Astrocyte (in vitro differentiated cells and primary cell): ENCODE measurements around the gene TLN1. TPM values are rescaled to one million over a fixed set of nuclear protein-coding genes. Genes with fewer than 3 reads are reported as not detected.

ENCODE experiments used
- DNase-seq: peaks from one replicate; pipeline ENCODE4 v3.0.0-alpha.2; 2010; ENCODE audit warnings: low read depth
- FAIRE-seq: peaks from 2 replicates; lab custom pipeline; 2011; peaks lifted over from hg19 to GRCh38; lab: Jason Lieb, UNC
- H2AFZ ChIP-seq: 2 replicates; pipeline ENCODE4 v1.6.0; 2012; ENCODE audit warnings: low read depth, low read length, inconsistent platforms
- H3K27ac ChIP-seq: 2 replicates; pipeline ENCODE4 v1.5.1; 2011; ENCODE audit warnings: low read depth, low read length, inconsistent platforms
- H3K27me3 ChIP-seq: 2 replicates; pipeline ENCODE4 v1.6.0; 2011; ENCODE audit warnings: low read length, inconsistent platforms; ENCODE audit not compliant: insufficient read depth
- H3K36me3 ChIP-seq: 2 replicates; pipeline ENCODE4 v1.5.1; 2011; ENCODE audit warnings: low read length, inconsistent platforms; ENCODE audit not compliant: insufficient read depth
- H3K4me1 ChIP-seq: 2 replicates; pipeline ENCODE4 v1.5.1; 2011; ENCODE audit warnings: low read length, inconsistent platforms; ENCODE audit not compliant: insufficient read depth
- H3K4me2 ChIP-seq: 2 replicates; pipeline ENCODE4 v1.6.0; 2012; ENCODE audit warnings: low read length, inconsistent platforms
- H3K4me3 ChIP-seq: 2 replicates; pipeline ENCODE4 v1.5.1; 2011; ENCODE audit warnings: low read depth, mild to moderate bottlenecking, low read length, inconsistent platforms; ENCODE audit not compliant: insufficient read depth
- H3K79me2 ChIP-seq: 2 replicates; pipeline ENCODE4 v1.6.0; 2012; ENCODE audit warnings: mild to moderate bottlenecking, low read length, inconsistent platforms; ENCODE audit not compliant: insufficient read depth
- H3K9ac ChIP-seq: 2 replicates; pipeline ENCODE4 v1.6.0; 2012; ENCODE audit warnings: mild to moderate bottlenecking, low read length, inconsistent platforms
- H3K9me3 ChIP-seq: 2 replicates; pipeline ENCODE4 v1.5.1; 2012; ENCODE audit warnings: low read depth, mild to moderate bottlenecking, low read length, inconsistent platforms; ENCODE audit not compliant: insufficient read depth
- H4K20me1 ChIP-seq: 2 replicates; pipeline ENCODE4 v1.6.0; 2012; ENCODE audit warnings: low read length, inconsistent platforms; ENCODE audit not compliant: insufficient read depth
- H3K27ac Mint-ChIP-seq: one replicate; pipeline ENCODE4 v1.8.0; 2021; ENCODE audit warnings: mild to moderate bottlenecking, mixed read lengths; ENCODE audit not compliant: unreplicated experiment
- H3K27me3 Mint-ChIP-seq: one replicate; pipeline ENCODE4 v1.8.0; 2021; ENCODE audit warnings: low read depth, mixed read lengths; ENCODE audit not compliant: unreplicated experiment
- H3K36me3 Mint-ChIP-seq: one replicate; pipeline ENCODE4 v1.8.0; 2021; ENCODE audit warnings: low read depth, mixed read lengths; ENCODE audit not compliant: unreplicated experiment
- H3K4me1 Mint-ChIP-seq: one replicate; pipeline ENCODE4 v1.8.0; 2021; ENCODE audit warnings: low read depth, mixed read lengths; ENCODE audit not compliant: unreplicated experiment
- H3K4me3 Mint-ChIP-seq: one replicate; pipeline ENCODE4 v1.8.0; 2021; ENCODE audit warnings: mild to moderate bottlenecking, moderate library complexity, mixed read lengths; ENCODE audit not compliant: unreplicated experiment
- H3K9me3 Mint-ChIP-seq: one replicate; pipeline ENCODE4 v1.8.0; 2021; ENCODE audit warnings: mild to moderate bottlenecking, mixed read lengths; ENCODE audit not compliant: unreplicated experiment
- CTCF ChIP-seq: IDR thresholded peaks from 2 replicates; pipeline ENCODE4 v1.5.1; 2011; ENCODE audit warnings: low read depth, mild to moderate bottlenecking, inconsistent platforms, low read length, moderate library complexity; ENCODE audit not compliant: insufficient read depth
- EZH2 ChIP-seq: IDR thresholded peaks from 2 replicates; pipeline ENCODE4 v1.6.1; 2012; ENCODE audit warnings: mild to moderate bottlenecking, low read length, inconsistent platforms; ENCODE audit not compliant: insufficient read depth
- total RNA-seq: library from RNA; stranded (reverse); gene quantifications from 2 replicates; pipeline ENCODE4 v1.2.1, GENCODE V29; 2021

The TLN1 gene
- total RNA-seq, 1 donor from 2014 or later = 525 TPM

GRCh38 chr9:35666045-35666444 is 66.0 kb downstream of the TLN1 start:
- H3K27ac Mint-ChIP-seq = no peak overlapping the region

DNA sequence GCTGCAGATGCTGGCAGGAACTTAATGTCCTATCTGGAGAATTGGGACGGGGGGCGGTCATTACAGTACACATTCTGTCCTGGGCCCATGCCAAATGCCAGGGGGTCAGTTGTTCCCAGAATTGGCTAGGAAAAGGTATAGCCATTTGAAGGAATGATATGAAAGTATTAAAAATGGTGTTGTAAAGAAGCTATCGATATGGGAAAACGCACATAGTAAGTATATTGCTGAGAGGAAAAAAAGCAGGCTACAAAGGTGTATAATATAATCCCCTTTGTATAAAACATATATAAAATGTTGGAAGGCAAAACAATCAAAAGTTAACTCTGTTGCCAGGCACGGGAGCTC is 66.5 kb downstream of the TLN1 start:
- H3K36me3 ChIP-seq = peaks cover 6% of the 10 kb centered on the region
- H3K4me1 Mint-ChIP-seq = peaks cover 15% of the 10 kb centered on the region

More at GRCh38 chr9:35666045-35666444, 66.0 kb downstream of the TLN1 start:
- Mint-ChIP-seq H3K36me3 (peaks cover 1% of the 10 kb centered on the region), H3K4me1 (peaks cover 10% of the 10 kb centered on the region), H3K27me3 (peaks cover 2% of the 10 kb centered on the region), H3K9me3 (no peaks in the 10 kb centered on the region), H3K4me3 (peak overlapping the region; percentile 80)
- no peaks in the 10 kb centered on the region for H3K9me3 ChIP-seq
- TF ChIP-seq EZH2 = no peak
- no peak for TF ChIP-seq CTCF
- peaks cover 4% of the 10 kb centered on the region for H3K36me3 ChIP-seq
- H3K27me3 ChIP-seq = no peaks in the 10 kb centered on the region
- no peaks in the 10 kb centered on the region for H4K20me1 ChIP-seq
- H3K4me1 ChIP-seq = peaks cover 21% of the 10 kb centered on the region
- H3K27ac ChIP-seq = no peak overlapping the region
- DNase-seq (peak; percentile 16), FAIRE-seq (no peak)
- H3K4me2 ChIP-seq = no peak overlapping the region
- no peak overlapping the region for H3K4me3 ChIP-seq
- no peak overlapping the region for H2AFZ ChIP-seq
- no peak overlapping the region for H3K9ac ChIP-seq
- no peaks in the 10 kb centered on the region for H3K79me2 ChIP-seq

More for the DNA sequence above, 66.5 kb downstream of the TLN1 start:
- Histone ChIP-seq H3K4me3 (peak overlapping the region; percentile 58), H2AFZ (peak overlapping the region; percentile 88), H3K4me1 (peaks cover 21% of the 10 kb centered on the region), H3K9me3 (no peaks in the 10 kb centered on the region), H3K27me3 (no peaks in the 10 kb centered on the region), H4K20me1 (no peaks in the 10 kb centered on the region), H3K79me2 (no peaks in the 10 kb centered on the region), H3K27ac (no peak overlapping the region), H3K9ac (peak overlapping the region; percentile 66), H3K4me2 (peak overlapping the region; percentile 93)
- H3K36me3 Mint-ChIP-seq = peaks cover 1% of the 10 kb centered on the region
- TF ChIP-seq CTCF (no peak), EZH2 (no peak)
- no peaks in the 10 kb centered on the region for H3K9me3 Mint-ChIP-seq
- peak overlapping the region; percentile 80 for H3K4me3 Mint-ChIP-seq
- FAIRE-seq (no peak), DNase-seq (no peak)
- peaks cover 2% of the 10 kb centered on the region for H3K27me3 Mint-ChIP-seq
- H3K27ac Mint-ChIP-seq = no peak overlapping the region
